GM18502 (cell line): ENCODE results near the gene ASS1.

Experiments used
- ATAC-seq: cut with Tn5 transposase; IDR thresholded peaks from one replicate; pipeline ENCODE4 v1.9.1; 2021; ENCODE audit warnings: mild to moderate bottlenecking; ENCODE audit not compliant: unreplicated experiment, poor library complexity

Gene ASS1

GRCh38 chr9:130470269-130470668, 25.5 kb downstream of the ASS1 start:
- ATAC-seq: no peak

- ATAC-seq: no peak
Measured at GRCh38 chr9:130470950-130471349, 26.2 kb downstream of the ASS1 start.

GRCh38 chr9:130471411-130472183, 26.8 kb downstream of the ASS1 start:
- ATAC-seq: no peak

- no peak for ATAC-seq
Measured at GRCh38 chr9:130472184-130472705, 27.5 kb downstream of the ASS1 start.

DNA sequence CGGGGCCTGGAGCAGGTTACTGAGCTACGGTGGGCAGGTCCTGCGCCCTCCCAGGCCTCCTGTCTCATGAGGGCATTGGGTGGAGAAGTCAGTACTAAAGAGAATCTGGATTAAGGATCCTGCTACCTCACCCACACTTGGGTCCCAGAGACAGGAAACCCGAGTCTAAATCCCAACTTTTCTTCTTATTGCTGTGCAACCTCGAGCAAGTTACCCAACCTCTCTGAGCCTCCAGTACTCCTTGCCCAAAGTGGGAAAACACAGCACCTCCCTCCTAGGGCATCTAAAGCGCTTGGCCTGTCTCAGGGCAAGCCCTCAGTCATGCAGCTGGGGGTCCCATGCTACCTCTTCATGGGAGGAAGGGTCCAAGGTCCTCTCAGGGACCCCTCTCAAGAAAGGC, 28.2 kb downstream of the ASS1 start:
- no peak for ATAC-seq

GRCh38 chr9:130473566-130473965, 28.8 kb downstream of the ASS1 start:
- ATAC-seq: no peak

DNA sequence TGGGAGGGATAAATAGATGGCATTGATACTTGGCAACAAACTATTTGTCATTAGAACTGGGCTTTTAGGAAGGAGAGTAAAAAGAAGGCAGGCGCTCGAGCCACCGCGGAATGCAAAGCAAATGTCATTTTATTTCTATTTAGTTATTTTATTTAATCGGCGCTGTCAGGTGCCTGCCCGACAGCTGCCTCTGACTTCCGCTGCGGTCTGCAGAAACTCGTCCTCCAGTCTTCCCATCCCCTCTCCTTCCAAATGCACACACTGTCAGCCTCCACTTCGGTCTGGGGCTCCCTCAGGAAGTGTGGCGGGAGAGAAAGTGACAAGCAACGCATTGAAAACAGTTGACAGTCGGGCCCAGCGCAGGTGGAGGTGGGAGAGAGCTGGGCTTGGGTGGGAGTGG, 29.3 kb downstream of the ASS1 start:
- ATAC-seq: no peak

GRCh38 chr9:130476151-130476730, 31.5 kb downstream of the ASS1 start:
- no peak for ATAC-seq

DNA sequence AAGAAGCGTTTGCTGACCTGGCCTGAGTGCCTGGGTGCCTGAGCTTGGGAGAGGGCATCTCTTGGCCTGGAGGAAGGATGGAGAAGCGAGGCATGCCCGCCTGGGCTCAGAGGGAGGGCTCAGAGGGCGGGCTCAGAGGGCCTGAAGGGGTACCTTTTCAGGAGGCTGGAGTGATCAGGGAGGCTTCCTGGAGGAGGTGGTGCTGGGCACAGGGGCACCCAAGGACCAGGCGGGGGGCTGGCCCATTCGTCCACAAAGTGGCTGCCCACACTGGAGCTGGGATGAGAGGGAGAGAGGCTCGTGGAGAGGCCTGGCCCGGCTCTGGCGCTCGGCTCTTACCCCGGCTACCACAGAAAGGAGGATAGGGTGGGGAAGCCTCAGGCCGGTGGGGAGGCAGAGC, 32.8 kb downstream of the ASS1 start:
- ATAC-seq: no peak

DNA sequence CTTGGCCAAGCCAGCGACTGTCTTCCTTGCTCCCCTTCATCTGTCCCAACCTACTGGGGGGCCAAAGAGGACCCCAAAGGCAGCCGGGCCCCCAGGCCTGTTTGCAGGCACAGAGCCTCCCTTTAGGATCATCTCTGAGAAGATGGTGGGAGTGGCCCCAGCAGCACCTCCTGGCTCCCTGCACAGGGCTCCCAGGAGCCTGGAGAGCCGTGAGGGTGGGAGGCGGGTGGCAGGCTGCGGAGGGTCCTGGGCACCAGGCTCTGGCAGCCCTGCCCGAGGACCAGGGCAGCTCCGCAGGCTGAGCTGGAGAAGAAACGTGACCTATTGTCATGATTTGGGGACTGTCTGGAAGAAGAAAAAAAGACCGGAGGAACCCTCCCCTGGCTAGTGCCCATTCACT, 33.4 kb downstream of the ASS1 start:
- ATAC-seq: no peak

GRCh38 chr9:130478736-130479575, 34.2 kb downstream of the ASS1 start:
- no peak for ATAC-seq

GRCh38 chr9:130479587-130479986, 34.8 kb downstream of the ASS1 start:
- no peak for ATAC-seq

DNA sequence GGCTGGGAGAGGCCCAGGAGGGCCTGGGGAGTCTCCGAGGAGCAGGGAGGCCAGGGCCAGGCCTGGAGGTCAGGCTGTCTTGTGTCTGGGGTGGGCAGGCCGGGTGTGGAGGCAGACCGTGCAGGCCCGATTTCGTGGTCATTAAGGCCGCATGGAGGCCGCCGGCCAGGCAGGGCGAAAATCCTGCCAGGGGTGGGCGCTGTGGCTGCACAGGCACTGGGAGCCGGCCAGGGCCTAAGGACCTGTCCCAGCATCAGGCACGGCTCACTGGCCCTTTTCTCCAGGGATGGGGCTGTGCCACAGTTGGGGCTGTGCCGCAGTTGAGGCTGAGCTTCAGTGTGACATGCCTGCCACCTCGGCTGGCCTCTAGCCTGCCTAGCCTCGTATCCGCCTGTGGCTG, 35.9 kb downstream of the ASS1 start:
- no peak for ATAC-seq

GRCh38 chr9:130482463-130482862, 37.7 kb downstream of the ASS1 start:
- no peak for ATAC-seq

- no peak for ATAC-seq
Measured at GRCh38 chr9:130483371-130483971, 38.7 kb downstream of the ASS1 start.

GRCh38 chr9:130484362-130485072, 39.8 kb downstream of the ASS1 start:
- no peak for ATAC-seq

DNA sequence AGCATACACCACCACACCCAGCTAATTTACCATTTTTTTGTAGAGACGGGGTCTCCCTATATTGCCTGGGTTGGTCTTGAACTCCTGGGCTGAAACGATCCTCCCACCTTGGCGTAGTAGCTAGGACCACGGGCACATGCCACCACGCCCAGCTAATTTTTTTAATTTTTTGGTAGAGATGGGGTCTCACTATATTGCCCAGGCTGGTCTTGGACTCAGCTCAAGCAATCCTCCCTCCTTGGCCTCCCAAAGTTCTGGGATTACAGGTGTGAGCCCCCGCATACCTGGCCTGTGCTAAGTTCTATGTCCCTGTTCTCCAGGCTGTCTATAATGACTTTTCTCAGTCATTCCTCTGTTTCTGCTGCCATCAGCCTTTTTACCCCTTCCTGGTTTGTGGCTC, 41.3 kb downstream of the ASS1 start:
- ATAC-seq: no peak

GRCh38 chr9:130487500-130487899, 42.7 kb downstream of the ASS1 start:
- ATAC-seq: no peak

DNA sequence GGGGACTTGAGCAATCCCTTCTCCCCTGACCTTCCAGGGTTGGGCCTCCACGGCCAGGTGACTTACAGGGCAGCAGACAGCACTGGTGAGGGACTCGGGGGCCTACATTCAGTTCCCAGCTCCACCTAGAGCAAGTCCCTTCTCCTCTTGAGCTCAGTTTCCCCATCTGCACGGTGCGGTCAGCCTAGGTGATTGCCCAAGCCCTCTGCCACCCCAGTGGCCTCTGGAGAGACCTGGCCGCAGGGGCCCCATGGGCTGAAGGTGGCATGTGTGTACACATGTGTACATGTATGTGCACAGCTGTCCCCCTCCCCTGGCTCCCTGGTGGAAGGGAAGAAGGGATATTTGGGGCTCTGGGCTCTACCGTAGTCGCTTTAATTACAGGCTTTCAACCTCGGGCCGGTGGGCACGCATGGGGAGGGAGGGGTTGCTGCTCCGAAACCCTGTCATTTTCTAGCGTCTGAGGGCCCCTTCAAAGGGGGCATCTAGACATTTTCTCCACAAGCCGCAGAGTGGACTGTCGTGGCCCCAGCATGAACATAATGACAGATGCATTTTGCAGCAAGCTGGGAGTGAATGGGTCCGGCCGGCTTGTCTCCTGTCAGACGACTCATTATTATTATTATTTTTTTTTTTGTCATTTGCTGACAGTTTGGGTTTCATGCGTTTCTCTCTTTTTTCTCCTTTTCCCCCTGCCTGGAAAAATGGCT, 44.0 kb downstream of the ASS1 start:
- no peak for ATAC-seq
